T-helper 17 cell (primary cell): Measurements from ENCODE around the gene TET1. TPM values are rescaled to one million over a fixed set of nuclear protein-coding genes. Genes with fewer than 3 reads are reported as not detected.
"Not testable (repeated sequence)": the region's sequence is repeated elsewhere in the genome, so short reads cannot be mapped to it uniquely, and the experiment has no call there.

Source experiments
- ATAC-seq: fragments of 150-1000 bp; cut with Tn5 transposase; 2 replicates; pipeline ENCODE4 v1.10.0; 2021; ENCODE audit warnings: mild to moderate bottlenecking, moderate library complexity
- DNase-seq, 3 donors: peaks; one replicate each; pipeline versions ENCODE4 v3.0.0 to v3.0.0-alpha.2; 2020 to 2021
- H3K9me3 ChIP-seq: one replicate; pipeline ENCODE4 v1.7.0; 2013; ENCODE audit warnings: low read length, mild to moderate bottlenecking; ENCODE audit not compliant: control insufficient read depth, poor library complexity, severe bottlenecking
- H3K27ac Mint-ChIP-seq: one replicate; pipeline ENCODE4 v1.8.0; 2022; ENCODE audit warnings: mild to moderate bottlenecking, moderate library complexity, mixed read lengths
- H3K27me3 Mint-ChIP-seq: one replicate; pipeline ENCODE4 v1.8.0; 2022; ENCODE audit warnings: mixed read lengths
- H3K36me3 Mint-ChIP-seq: one replicate; pipeline ENCODE4 v1.8.0; 2022; ENCODE audit warnings: low read depth, mixed read lengths
- H3K4me1 Mint-ChIP-seq: one replicate; pipeline ENCODE4 v1.8.0; 2022; ENCODE audit warnings: mild to moderate bottlenecking, mixed read lengths
- H3K4me3 Mint-ChIP-seq: one replicate; pipeline ENCODE4 v1.8.0; 2022; ENCODE audit warnings: mild to moderate bottlenecking, moderate library complexity, mixed read lengths
- total RNA-seq, 4 donors: library from RNA in 2 of 4; stranded (reverse) in 2 of 4; gene quantifications; one replicate each; pipeline ENCODE4 v1.2.3 and lab custom pipeline; 2022 to 2026

TET1 gene
- total RNA-seq, 2 donors from 2014 or later: 2.2 to 2.8 TPM

DNA sequence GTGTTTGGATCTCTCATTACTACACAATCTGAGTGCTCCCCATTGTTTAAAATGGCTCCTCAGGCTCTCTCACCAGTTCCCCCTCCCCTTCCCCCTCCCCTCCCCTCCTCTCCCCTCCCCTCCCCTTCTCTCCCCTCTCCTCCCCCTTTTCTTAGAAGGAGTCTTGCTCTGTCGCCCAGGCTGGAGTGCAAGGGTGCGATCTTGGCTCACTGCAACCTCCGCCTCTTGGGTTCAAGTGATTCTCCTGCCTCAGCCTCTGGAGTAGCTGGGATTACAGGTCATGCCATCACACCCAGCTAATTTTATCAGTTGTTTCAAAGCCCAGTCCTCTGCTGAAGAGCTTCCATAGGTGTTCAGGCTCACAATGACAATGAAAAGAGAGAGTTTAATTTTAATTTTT lies 157.3 kb downstream of the TET1 start:
- no peaks in the 10 kb centered on the region for H3K27me3 Mint-ChIP-seq
- DNase-seq (no peak), ATAC-seq (no peak)
- peaks cover 9% of the 10 kb centered on the region for H3K4me1 Mint-ChIP-seq
- H3K27ac Mint-ChIP-seq: no peak overlapping the region
- H3K9me3 ChIP-seq: no peaks in the 10 kb centered on the region
- peaks cover 11% of the 10 kb centered on the region for H3K36me3 Mint-ChIP-seq
- H3K4me3 Mint-ChIP-seq: no peak overlapping the region

DNA sequence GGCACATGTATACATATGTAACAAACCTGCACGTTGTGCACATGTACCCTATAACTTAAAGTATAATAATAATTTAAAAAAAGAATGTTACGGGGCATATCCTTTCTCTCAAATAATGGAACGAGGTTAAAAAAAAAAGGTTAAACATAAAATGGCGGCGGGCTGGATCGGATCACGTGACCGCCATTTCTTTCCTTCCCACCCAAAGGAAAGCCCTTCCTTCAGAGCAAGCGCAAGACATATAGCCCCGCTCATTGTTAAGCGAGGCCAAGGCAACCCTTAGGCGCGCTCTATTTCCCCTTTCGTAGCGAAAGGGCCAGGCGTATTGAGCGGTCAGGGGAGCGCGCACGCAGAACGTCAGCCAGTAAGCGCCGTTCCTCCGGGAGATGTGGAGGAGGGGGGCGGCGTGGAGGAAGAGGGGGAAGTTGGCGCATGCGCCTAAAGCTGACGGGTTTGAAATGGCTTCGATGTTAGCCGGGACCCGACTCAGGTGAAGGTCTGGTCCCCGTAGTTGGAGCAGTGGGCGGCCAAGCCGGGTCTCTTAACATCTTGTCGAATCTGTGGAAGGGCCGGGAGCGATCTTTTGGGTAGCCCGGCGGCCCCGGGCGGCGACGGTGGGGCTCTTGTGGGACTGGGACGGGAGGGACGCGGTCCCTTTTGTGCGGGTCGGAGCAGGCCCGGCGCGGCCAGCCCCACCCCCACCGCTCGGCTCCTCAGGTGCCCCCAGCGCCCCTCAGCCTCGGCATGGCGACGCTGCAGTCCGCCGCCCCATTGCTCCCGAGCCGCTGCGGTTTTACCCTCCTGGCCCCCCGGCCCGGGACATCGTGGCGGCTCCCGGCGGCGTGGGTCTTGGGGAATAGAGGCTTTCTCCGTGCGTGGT lies 160.9 kb downstream of the TET1 start, which contains the start of gene CCAR1:
Gene CCAR1, plus strand, starts transcription at position 447 of the 880 bp plus-strand sequence. CDS start 1,266 bp downstream, outside the sequence.
- Mint-ChIP-seq H3K27ac (peak within 1 kb of the TSS; percentile 99), H3K36me3 (peaks cover 9% of the 10 kb centered on the region), H3K4me3 (peak within 1 kb of the TSS; percentile 99), H3K27me3 (no peaks in the 10 kb centered on the region), H3K4me1 (peaks cover 13% of the 10 kb centered on the region)
- peak; percentile 96 for ATAC-seq
- H3K9me3 ChIP-seq: no peaks in the 10 kb centered on the region
- DNase-seq: peak; percentile 91 to 93 (median 91)

DNA sequence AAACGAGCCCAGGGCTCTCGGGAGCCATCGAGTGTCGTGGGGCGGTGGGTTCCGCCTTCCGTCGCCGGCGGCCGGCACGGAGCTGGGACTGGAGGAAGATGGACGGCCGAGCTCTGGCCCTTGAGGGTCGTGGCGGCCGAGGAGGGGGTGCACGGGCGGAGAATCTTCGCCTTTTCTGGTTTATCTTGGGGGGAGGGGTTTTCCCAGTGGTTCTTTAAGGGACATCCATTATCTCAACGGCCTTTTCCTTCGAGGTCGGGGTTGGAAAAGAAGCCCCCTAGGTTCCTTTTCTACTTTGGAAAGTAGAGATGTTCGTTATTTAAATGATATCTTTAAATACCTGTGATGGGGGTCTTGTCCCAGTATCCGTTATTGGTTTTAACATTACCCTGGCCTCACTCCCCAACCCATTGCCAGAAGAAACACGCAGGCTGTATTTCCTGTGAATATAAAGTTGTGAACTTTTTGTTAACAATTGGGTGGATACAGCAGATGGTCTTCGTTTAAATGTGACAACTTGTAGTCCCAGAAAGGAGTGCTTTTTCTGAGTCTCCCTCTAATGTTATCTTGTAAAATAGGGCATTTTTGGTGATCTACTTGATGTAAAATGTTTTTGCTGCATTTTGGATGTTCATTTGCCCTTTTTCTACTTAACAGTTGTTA lies 161.7 kb downstream of the TET1 start:
- no peak for DNase-seq
- H3K4me1 Mint-ChIP-seq: peaks cover 13% of the 10 kb centered on the region
- H3K9me3 ChIP-seq: no peaks in the 10 kb centered on the region
- ATAC-seq: no peak
- peak overlapping the region; percentile 99 for H3K27ac Mint-ChIP-seq
- H3K36me3 Mint-ChIP-seq: peaks cover 9% of the 10 kb centered on the region
- H3K27me3 Mint-ChIP-seq: no peaks in the 10 kb centered on the region
- peak overlapping the region; percentile 99 for H3K4me3 Mint-ChIP-seq

DNA sequence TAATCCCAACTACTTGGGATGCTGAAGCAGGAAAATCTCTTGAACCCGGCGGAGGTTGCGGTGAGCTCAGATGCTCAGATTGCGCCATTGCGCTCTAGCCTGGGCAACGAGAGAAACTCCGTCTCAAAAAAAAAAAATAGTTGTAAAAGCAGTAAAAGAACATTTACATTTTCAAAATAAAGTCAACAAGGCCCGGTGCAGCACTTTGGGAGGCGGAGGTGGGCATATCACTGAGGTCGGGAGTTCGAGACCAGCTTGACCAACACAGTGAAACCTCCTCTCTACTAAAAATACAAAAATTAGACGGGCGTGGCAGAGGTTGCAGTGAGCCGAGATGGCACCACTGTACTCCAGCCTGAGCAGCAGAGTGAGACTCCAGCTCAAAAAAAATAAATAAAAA lies 164.9 kb downstream of the TET1 start:
- peaks cover 10% of the 10 kb centered on the region for H3K36me3 Mint-ChIP-seq
- peaks cover 16% of the 10 kb centered on the region for H3K4me1 Mint-ChIP-seq
- DNase-seq: no peak
- ATAC-seq: no peak
- H3K27me3 Mint-ChIP-seq: no peaks in the 10 kb centered on the region
- H3K27ac Mint-ChIP-seq: peak overlapping the region; percentile 14
- no peak overlapping the region for H3K4me3 Mint-ChIP-seq
- no peaks in the 10 kb centered on the region for H3K9me3 ChIP-seq

DNA sequence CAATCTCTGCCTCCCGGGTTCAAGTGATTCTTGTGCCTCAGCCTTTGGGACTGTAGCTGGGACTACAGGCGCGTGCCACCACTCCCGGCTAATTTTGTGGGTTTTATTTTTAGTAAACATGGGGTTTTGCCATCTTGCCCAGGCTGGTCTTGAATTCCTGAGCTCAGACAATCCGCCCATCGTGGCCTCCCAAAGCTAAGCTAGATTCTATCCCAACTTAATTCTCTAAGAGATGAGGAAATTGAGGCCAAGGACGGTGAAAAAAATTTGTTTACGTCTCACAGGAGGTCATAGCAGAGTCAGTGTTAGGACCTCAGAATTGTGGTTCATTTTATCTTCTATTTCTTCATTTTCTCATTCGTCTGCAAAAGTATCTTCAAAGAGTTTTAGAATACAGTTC lies 167.0 kb downstream of the TET1 start:
- no peak overlapping the region for H3K4me3 Mint-ChIP-seq
- DNase-seq (no peak), ATAC-seq (no peak)
- H3K27ac Mint-ChIP-seq: no peak overlapping the region
- H3K4me1 Mint-ChIP-seq: peaks cover 10% of the 10 kb centered on the region
- H3K36me3 Mint-ChIP-seq: peaks cover 5% of the 10 kb centered on the region
- no peaks in the 10 kb centered on the region for H3K9me3 ChIP-seq
- H3K27me3 Mint-ChIP-seq: no peaks in the 10 kb centered on the region

DNA sequence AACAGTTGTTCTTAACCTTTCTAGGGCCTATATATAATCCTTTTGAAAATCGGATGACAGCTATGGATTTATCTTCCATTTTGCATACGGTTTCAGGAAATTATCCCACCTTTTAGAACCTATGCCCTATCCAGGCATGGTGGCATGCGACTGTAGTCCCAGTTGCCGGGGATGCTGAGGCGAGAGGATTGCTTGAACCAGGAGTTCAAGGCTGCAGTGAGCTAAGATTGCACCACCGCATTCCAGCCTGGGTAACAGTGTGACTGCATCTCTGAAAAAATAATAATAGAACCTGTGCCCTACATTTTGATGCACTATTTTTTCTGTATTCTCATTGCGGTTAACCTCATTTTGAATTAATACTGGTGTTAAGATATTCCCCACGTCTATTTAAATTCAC lies 172.5 kb downstream of the TET1 start:
- Mint-ChIP-seq H3K4me3 (no peak overlapping the region), H3K27ac (no peak overlapping the region), H3K36me3 (peaks cover 11% of the 10 kb centered on the region)

DNA sequence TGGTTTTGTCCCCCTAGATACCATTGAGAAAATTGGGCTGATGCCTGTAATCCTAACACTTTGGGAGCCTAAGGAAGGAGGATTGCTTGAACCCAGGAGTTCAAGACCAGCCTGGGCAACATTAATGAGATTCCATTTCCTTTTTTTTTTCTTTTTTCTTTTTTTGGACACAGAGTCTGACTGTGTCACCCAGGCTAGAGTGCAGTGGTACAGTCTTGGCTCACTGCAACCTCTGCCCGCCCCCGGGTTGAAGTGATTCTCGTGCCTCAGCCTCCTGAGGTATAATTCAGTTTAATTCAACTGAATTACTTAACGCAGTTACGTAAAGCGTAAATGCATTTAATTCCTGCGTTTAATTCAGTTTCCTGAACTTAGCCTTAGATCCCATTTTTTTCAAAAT lies 174.2 kb downstream of the TET1 start:
- no peak for ATAC-seq
- H3K27ac Mint-ChIP-seq: no peak overlapping the region

More for the DNA sequence above, 172.5 kb downstream of the TET1 start:
- DNase-seq: no peak
- H3K4me1 Mint-ChIP-seq: peaks cover 12% of the 10 kb centered on the region
- no peaks in the 10 kb centered on the region for H3K27me3 Mint-ChIP-seq
- no peaks in the 10 kb centered on the region for H3K9me3 ChIP-seq
- no peak for ATAC-seq

DNA sequence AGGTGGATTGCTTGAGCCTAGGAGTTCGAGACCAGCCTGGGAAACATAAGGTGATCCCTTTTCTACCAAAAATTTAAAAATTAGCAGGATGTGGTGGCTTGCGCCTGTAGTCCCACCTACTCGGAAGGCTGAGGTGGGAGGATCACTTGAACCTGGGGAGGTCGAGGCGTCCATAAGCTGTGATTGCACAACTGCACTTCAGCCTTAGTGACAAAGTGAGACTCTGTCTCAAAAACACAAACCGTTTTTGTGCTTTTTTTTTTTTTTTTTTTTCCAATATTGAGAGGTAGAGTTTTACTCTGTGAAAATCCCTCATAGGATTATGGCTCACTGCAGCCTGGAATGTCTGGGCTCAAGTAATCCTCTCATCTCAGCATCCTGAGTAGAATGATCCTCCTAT lies 175.0 kb downstream of the TET1 start:
- Mint-ChIP-seq H3K27ac (no peak overlapping the region), H3K27me3 (no peaks in the 10 kb centered on the region), H3K4me3 (no peak overlapping the region), H3K36me3 (peaks cover 8% of the 10 kb centered on the region), H3K4me1 (peaks cover 9% of the 10 kb centered on the region)
- H3K9me3 ChIP-seq: no peaks in the 10 kb centered on the region
- DNase-seq: no peak
- ATAC-seq: no peak

More for the DNA sequence above, 174.2 kb downstream of the TET1 start:
- H3K36me3 Mint-ChIP-seq: peaks cover 8% of the 10 kb centered on the region
- peaks cover 9% of the 10 kb centered on the region for H3K4me1 Mint-ChIP-seq
- H3K4me3 Mint-ChIP-seq: no peak overlapping the region
- H3K27me3 Mint-ChIP-seq: no peaks in the 10 kb centered on the region
- no peak for DNase-seq
- H3K9me3 ChIP-seq: no peaks in the 10 kb centered on the region

DNA sequence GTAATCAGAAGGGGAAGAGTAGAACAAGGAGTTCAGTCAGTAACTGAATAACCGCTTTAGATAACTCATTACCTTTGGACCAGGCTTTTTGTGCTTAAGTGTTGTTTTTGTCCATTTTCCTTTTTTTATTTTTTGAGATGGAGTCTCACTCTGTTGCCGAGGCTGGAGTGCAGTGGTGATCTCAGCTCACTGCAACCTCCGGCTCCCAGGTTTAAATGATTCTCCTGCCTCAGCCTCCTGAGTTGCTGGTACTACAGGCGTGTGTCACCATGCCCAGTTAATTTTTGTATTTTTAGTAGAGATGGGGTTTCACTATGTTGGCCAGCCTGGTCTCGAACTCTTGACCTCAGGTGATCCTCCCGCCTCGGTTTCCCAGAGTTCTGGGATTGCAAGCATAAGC lies 175.6 kb downstream of the TET1 start:
- DNase-seq, H3K27ac Mint-ChIP-seq, H3K27me3 Mint-ChIP-seq, H3K9me3 ChIP-seq, H3K4me3 Mint-ChIP-seq, H3K4me1 Mint-ChIP-seq, ATAC-seq, H3K36me3 Mint-ChIP-seq: not testable (repeated sequence)

DNA sequence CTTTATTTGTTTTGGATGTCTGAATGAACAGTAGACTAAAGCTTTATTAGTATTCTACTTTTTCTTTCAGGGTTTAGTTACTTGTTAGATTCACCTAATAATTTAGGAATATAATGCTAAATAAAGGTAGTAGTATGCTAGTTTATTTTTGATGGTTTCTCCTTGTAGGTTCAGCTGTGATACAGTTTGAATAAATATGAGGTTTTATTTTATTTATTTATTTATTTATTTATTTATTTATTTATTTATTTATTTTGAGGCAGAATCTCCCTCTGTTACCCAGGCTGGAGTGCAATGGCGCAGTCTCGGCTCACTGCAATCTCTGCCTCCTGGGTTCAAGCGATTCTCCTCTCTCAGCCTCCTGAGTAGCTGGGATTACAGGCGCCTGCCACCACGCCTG lies 180.5 kb downstream of the TET1 start:
- H3K36me3 Mint-ChIP-seq, ATAC-seq, H3K9me3 ChIP-seq, H3K27ac Mint-ChIP-seq, DNase-seq, H3K27me3 Mint-ChIP-seq, H3K4me1 Mint-ChIP-seq, H3K4me3 Mint-ChIP-seq: not testable (repeated sequence)

DNA sequence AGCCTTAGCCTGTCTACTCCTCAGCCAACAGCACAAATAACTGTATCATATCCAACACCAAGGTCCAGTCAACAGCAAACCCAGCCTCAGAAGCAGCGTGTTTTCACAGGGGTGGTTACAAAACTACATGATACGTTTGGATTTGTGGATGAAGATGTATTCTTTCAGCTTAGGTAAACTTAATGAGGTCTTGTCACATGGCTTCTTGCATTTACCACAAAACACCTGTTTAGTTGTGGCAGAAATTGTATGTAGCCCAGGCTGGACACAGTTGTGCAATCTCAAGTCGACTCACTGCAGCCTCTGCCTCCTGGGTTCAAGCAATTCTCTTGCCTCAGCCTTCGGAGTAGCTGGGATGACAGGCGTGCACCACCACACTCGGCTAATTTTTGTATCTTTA lies 182.3 kb downstream of the TET1 start:
- DNase-seq: no peak
- Mint-ChIP-seq H3K27me3 (no peaks in the 10 kb centered on the region), H3K4me1 (no peaks in the 10 kb centered on the region), H3K27ac (no peak overlapping the region), H3K4me3 (no peak overlapping the region), H3K36me3 (no peaks in the 10 kb centered on the region)
- no peak for ATAC-seq
- H3K9me3 ChIP-seq: no peaks in the 10 kb centered on the region
